Stimulated activated CD8-positive, alpha-beta memory T cell treated with anti-CD3 and anti-CD28 coated beads, Interleukin-12 subunit alpha, Interleukin-12 subunit beta, amount 100 ng/mL, for 4 hours (primary cell): Measurements from ENCODE around the gene GRIN1.

Experiments
- DNase-seq: peaks from one replicate; pipeline ENCODE4 v3.0.0-alpha.2; 2020; ENCODE audit warnings: low read depth

GRIN1 gene

GRCh38 chr9:137138722-137139467, at the start of gene GRIN1:
TSS of gene GRIN1 (plus strand) at chr9:137139154. CDS start at chr9:137139487, 333 bp downstream.
- DNase-seq, result no peak

GRCh38 chr9:137089232-137089947, 49.6 kb upstream of the GRIN1 start:
- DNase-seq, result no peak

- DNase-seq, result peak; percentile 69
These were observed 43.1 kb upstream of the GRIN1 start for GRCh38 chr9:137095664-137096517.

GRCh38 chr9:137096785-137097546, 42.0 kb upstream of the GRIN1 start:
- no peak for DNase-seq

GRCh38 chr9:137097761-137098462, 41.0 kb upstream of the GRIN1 start:
- DNase-seq, result no peak

GRCh38 chr9:137099231-137099630, 39.7 kb upstream of the GRIN1 start:
- DNase-seq, result no peak

GRCh38 chr9:137103206-137103999, 35.6 kb upstream of the GRIN1 start:
- DNase-seq, result no peak

- DNase-seq, result no peak
These were observed 32.9 kb upstream of the GRIN1 start for GRCh38 chr9:137105814-137106661.

GRCh38 chr9:137106662-137107250, 32.2 kb upstream of the GRIN1 start:
- DNase-seq, result no peak

- DNase-seq, result no peak
These were observed 31.5 kb upstream of the GRIN1 start for GRCh38 chr9:137107312-137107921.

- DNase-seq, result no peak
These were observed 31.0 kb upstream of the GRIN1 start for GRCh38 chr9:137107982-137108381.

GRCh38 chr9:137108608-137109249, 30.2 kb upstream of the GRIN1 start:
- DNase-seq, result no peak

GRCh38 chr9:137109250-137110146, 29.5 kb upstream of the GRIN1 start:
- DNase-seq, result no peak

- DNase-seq, result no peak
These were observed 28.6 kb upstream of the GRIN1 start for GRCh38 chr9:137110147-137110910.

- DNase-seq, result no peak
These were observed 27.8 kb upstream of the GRIN1 start for GRCh38 chr9:137110911-137111787.
